Stimulated activated CD4-positive, alpha-beta T cell treated with anti-CD3 and anti-CD28 coated beads, Interleukin-2, amount 100 ng/mL, for 4 hours (primary cell): ENCODE data around the gene METRN.

ENCODE experiments used
- DNase-seq: peaks from one replicate; pipeline ENCODE4 v3.0.0-alpha.2; 2020; ENCODE audit warnings: low read depth

The METRN gene

DNA sequence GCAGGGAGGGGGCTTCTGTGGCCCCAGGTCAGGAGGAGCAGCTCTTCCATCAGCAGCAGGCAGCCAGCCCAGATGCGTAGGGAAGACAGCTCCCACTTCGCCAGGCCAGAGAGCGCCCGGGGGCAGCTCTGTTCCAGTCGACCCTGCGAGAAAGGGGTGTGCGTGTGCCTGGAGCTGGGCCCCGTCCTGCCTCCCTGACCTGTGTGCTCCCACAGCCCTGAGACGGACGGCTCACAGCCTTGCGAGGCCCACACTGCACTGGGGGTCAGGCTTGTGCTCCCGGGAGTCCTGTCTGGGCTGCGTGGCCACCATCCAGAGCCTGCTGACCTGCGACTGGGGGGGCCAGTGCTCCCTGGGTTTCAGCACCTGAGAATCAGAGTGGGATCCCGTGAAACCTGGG, 45.1 kb downstream of the METRN start:
- DNase-seq = no peak

DNA sequence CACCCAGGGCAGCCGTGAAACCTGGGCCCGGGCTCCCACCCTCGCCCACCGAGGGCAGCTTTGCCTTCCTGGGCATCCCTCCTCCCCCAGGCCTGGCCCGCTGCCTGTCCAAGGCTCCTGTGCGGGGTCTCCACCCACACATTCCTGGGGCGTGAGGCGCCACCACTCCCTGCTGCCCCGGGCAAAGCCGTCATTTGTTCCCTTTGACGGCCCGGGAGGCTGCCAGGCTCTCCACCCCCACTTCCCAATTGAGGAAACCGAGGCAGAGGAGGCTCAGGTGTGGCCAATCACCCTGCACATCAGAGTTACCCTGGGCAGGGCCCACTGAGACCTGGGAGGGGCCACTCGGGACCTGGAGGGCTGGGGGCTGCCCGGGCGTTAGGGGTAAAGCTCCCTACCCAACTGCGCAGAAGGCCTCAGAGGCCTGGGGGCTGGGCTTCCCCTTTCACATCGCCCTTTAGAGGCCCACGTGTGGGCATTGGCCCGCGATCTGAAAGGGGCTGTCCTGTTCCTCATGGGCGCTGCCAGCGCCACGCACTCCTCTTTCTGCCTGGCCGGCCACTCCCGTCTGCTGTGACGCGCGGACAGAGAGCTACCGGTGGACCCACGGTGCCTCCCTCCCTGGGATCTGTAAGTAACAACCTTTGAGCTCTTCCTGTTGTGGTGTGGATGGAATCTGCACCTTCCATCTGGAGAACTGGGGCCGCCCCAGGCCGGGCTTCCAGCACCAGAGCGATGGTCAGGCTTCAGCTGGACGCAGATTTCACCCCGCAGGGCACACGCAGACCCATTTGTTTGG, 45.8 kb downstream of the METRN start, which contains the start of gene MSLN:
TSS of gene MSLN (plus strand) at position 190 of the 799 bp plus-strand sequence. CDS start 1,947 bp downstream, outside the sequence.
- DNase-seq = no peak

DNA sequence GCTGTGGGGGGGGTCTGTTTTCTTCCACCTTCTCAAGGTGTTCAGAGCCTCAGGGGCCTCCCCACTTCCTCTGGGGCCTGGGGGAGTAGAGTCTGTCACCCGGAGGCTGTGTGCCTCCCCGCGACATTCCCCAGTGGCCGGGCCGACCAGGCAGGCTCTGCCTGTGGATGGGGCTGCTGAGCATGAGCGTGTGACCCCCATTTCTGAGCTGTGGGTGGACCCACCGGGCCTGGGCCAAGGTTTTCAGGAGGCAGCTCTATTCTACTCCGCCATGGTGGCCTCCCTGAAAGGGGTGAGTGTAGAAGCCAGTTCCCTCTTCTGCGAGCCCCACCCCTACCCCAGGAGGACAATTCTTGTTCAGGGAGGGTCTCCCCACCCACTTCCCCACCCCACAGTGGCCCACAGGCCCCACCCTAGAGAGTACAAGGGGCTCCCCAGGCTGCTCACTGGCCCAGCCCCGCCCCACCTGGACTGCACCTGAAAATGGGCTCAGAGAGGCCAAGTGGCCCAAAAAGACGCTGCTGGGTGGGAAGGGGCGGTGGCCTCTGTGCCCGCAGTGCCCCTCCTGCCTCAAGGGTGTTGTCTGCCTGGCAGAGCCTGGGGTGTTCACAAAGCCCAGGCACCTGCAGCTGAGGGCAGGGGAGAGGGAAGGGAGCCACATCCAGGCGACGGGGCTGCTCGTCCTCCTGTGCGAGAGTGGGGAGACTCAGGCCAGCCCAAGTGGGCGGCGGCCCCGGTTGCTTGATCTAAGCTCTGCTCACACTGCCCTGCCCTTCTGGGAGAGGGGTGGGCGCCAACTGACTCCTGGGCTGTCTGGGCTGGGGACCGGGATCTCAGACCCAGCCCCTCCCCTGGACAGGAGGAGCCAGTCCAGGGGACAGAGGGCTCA, 47.0 kb downstream of the METRN start:
- no peak for DNase-seq

DNA sequence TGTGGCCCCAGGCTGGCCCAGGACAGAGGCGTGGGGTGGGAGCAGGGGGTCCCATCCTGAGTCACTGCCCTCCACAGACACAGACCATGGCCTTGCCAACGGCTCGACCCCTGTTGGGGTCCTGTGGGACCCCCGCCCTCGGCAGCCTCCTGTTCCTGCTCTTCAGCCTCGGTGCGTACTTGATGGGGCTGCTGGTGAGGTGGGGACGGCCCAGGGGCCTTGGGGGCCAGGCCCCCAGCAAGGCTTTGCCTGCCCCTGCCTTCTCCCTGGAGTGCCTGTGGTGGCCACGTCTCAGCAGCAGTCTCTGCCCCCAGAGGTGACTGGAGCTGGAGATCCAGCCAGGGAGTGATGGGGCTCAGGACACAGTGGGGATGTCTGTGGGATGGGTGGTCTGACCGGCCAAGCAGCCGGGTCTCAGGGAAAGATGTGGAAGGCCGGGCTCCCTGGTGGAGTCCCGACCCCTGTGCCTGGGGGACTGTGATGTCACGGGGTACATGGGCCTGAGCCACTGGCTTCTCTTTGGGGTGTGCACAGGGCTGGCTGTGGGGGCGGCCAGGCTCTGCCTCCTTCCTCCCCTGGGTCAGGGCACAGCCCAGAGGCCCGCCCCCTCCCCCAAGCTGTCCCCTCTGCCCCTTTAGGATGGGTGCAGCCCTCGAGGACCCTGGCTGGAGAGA, 47.8 kb downstream of the METRN start:
- no peak for DNase-seq

DNA sequence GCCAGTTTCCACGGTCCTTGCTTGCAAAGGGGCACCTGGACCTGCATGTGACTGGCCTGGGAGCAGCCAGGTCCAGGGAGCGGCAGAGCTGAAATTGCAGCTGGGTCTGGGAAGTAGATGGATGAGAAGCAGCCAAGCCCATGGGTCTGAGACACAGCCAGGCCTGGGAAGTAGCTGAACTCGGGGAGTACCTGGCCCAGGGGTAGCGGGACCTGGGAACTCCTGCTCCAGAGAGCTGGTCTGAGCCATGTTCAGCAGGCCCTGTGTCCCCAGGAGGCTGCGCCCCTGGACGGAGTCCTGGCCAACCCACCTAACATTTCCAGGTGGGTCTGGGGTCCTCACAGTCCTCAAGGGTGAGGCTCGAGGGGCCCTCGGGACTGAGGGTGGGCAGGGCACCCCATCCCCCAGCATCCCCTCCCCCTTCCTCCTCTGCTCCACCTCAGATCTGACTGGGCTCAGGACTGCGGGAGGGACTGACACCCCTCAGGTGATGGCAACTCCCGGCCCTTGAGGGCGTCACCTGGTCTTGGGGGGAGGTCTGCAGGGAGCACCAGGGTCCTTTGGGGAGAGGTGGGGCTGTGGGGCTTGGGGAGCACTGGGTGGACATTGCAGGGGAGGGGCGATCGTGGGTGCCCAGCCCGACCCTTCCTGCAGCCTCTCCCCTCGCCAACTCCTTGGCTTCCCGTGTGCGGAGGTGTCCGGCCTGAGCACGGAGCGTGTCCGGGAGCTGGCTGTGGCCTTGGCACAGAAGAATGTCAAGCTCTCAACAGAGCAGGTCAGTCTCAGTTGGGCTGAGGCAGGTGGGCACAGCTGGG, 48.7 kb downstream of the METRN start:
- DNase-seq = no peak

DNA sequence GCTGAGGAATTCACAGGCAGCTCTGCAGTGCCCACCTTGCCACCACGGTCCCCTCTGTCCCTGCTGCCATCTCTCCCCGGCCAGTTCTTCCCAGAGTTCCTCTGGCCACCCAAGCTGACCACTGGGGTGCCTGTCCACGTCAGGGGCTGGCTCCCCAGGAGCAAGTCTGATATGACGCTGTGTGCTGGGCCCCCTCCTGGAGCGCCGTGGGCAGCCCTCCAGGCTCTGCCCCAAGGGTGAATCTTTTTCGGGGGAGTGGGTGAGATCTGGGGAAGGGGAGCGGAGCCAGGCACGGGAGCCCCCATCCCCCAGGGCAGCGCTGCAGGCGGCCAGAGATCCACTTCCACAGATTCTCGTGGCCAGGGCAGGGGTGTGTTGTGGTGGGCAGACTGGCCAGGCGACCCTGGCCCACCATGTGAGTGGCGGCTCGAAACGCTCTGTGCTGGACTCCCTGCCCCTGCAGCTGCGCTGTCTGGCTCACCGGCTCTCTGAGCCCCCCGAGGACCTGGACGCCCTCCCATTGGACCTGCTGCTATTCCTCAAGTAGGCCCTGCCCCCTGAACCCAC, 49.3 kb downstream of the METRN start:
- DNase-seq = no peak

DNA sequence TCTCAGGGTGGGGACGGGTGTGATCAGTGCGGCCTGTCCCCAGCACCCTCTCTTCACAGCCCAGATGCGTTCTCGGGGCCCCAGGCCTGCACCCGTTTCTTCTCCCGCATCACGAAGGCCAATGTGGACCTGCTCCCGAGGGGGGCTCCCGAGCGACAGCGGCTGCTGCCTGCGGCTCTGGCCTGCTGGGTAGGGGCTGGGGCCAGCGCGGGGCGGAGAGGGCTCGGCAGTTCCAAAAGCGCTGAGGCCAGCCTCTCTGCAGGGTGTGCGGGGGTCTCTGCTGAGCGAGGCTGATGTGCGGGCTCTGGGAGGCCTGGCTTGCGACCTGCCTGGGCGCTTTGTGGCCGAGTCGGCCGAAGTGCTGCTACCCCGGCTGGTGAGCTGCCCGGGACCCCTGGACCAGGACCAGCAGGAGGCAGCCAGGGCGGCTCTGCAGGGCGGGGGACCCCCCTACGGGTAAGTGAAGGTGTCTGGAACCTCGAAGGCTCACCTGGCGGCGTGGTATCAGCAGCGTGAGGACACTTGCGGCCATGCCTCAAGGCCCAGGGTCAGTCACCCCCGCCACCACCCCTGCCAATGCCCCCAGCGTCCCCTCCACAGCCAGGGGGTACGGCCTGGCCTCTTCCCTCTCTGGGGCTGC, 50.0 kb downstream of the METRN start:
- DNase-seq = no peak

DNA sequence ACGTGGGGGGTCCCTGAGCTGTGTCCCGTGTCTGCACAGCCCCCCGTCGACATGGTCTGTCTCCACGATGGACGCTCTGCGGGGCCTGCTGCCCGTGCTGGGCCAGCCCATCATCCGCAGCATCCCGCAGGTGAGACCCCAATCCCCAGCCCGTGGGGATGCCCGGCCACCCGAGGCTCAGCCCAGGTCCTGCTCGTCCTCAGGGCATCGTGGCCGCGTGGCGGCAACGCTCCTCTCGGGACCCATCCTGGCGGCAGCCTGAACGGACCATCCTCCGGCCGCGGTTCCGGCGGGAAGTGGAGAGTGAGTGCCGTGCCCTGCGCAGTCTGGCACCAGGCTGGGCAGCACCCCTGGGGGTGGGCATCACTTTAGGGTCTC, 50.6 kb downstream of the METRN start:
- no peak for DNase-seq

DNA sequence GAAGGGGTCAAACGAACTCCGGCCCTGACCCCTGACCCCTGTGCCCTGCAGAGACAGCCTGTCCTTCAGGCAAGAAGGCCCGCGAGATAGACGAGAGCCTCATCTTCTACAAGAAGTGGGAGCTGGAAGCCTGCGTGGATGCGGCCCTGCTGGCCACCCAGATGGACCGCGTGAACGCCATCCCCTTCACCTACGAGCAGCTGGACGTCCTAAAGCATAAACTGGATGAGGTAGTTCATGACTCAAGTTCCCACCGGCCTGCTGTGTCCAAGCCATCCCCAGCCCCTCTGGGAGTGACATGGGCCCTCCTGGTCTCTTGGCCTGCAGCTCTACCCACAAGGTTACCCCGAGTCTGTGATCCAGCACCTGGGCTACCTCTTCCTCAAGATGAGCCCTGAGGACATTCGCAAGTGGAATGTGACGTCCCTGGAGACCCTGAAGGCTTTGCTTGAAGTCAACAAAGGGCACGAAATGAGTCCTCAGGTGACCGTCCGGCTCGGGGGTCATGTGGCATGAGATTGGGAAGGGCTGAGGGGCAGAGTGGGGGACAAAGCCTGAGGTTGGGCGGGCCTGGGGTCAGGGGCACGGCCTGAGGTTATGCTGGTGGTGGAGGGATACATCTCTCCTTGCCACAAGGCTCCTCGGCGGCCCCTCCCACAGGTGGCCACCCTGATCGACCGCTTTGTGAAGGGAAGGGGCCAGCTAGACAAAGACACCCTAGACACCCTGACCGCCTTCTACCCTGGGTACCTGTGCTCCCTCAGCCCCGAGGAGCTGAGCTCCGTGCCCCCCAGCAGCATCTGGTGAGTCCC, 51.3 kb downstream of the METRN start:
- no peak for DNase-seq

DNA sequence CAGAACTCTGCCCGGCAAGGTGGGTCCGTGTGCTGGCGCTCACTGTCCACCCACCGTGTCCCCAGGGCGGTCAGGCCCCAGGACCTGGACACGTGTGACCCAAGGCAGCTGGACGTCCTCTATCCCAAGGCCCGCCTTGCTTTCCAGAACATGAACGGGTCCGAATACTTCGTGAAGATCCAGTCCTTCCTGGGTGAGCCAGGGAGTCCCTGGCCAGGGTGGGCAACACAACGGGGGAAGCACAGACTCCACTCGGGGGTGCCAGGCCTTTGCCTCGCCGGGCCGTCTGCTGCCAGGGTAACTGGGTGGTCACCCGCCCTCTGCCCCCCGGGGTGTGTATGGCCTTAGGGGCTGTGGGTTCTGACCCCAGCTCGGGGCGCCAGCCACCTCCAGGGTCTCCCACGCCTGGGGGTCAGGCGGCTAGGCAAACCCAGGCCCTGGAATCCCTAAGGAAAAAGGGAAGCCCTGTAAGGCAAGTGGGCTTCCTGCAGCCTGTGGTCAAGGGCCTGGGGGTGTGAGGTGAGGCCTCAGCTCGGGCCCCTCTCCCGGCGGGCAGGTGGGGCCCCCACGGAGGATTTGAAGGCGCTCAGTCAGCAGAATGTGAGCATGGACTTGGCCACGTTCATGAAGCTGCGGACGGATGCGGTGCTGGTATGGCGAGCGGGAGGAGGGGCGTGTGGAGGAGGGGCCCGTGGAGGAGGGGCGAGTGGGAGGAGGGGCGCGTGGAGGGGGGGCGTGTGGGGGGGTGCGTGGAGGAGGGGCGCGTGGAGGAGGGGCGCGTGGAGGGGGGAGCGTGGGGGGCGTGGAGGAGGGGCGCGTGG, 52.1 kb downstream of the METRN start:
- no peak for DNase-seq

DNA sequence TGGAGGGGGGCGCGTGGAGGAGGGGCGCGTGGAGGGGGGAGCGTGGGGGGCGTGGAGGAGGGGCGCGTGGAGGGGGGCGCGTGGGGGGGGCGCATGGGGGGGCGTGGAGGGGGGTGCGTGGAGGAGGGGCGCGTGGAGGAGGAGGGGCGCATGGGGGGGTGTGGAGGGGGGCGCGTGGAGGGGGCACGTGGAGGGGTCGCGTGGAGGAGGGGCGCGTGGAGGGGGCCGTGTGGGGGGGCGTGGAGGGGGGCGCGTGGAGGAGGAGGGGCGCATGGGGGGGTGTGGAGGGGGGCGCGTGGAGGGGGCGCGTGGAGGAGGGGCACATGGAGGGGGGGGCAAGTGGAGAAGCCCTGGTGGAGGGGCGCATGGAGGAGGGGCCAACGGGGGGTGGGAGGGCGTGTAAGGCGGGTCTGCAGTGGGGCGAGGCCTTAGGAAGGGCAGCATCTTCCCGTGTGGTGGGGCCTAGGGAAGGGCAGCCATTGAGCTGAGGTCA, 52.9 kb downstream of the METRN start:
- no peak for DNase-seq

DNA sequence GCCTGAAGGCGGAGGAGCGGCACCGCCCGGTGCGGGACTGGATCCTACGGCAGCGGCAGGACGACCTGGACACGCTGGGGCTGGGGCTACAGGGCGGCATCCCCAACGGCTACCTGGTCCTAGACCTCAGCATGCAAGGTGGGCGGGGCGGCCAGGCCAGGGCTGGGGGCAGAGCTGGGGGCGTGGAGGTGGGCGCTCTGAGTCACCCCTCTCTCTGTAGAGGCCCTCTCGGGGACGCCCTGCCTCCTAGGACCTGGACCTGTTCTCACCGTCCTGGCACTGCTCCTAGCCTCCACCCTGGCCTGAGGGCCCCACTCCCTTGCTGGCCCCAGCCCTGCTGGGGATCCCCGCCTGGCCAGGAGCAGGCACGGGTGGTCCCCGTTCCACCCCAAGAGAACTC, 53.5 kb downstream of the METRN start:
- no peak for DNase-seq
